ENCODE data around the gene PRCC. TPM values are rescaled to one million over a fixed set of nuclear protein-coding genes. Genes with fewer than 3 reads are reported as not detected.

PRCC gene
- total and polyA plus RNA-seq, 2 of the 8 experiments (the other 6 are each of a cell fraction or from before 2014, with no cell fraction given) = 95.2 to 115 TPM

GRCh38 chr1:156767101-156767878 lies at the start of gene PRCC (continued):
- TF ChIP-seq CREB1 (IDR thresholded peaks at IDR 0.05) (peak; percentile 90), YY1 (IDR thresholded peaks at IDR 0.05; ENCODE audit: low read depth, low read length) (peak; percentile 97), HDAC2 (IDR thresholded peaks at IDR 0.05; ENCODE audit: borderline replicate concordance in 1 of 2, low read depth in 2 of 2, low read length in 2 of 2) (peak; percentile 27 to 48; a peak in 1 of 4 replicates), ZNF274 (IDR thresholded peaks at IDR 0.05; ENCODE audit: borderline replicate concordance, extremely low read depth, low read length) (no peak), RXRA (IDR thresholded peaks at IDR 0.05; ENCODE audit: insufficient read depth, low read depth, low read length) (no peak), SP4 (IDR thresholded peaks at IDR 0.05; ENCODE audit: low read length) (peak; percentile 23; the same call in 1 of the 2 replicates), PHF8 (conservative IDR thresholded peaks at IDR 0.05; ENCODE audit: low read depth, low read length) (peak; percentile 99), POLR2AphosphoS5 (IDR thresholded peaks at IDR 0.05; ENCODE audit: low read depth, low read length) (peak; percentile 82), TAF7 (optimal IDR thresholded peaks at IDR 0.05; ENCODE audit: borderline replicate concordance, low read depth, low read length) (peak; percentile 53), CTBP2 (IDR thresholded peaks at IDR 0.05; ENCODE audit: borderline replicate concordance, insufficient read depth, insufficient read length, low read length) (peak; percentile 35), CHD2 (IDR thresholded peaks at IDR 0.05; ENCODE audit: low read length) (peak; percentile 88), MAX (IDR thresholded peaks at IDR 0.05) (no peak), CHD1 (IDR thresholded peaks at IDR 0.05; ENCODE audit: low read depth, low read length) (peak; percentile 90), EGR1 (IDR thresholded peaks at IDR 0.05; ENCODE audit: borderline replicate concordance, low read depth, low read length) (no peak), KDM4A (IDR thresholded peaks at IDR 0.05; ENCODE audit: low read depth, low read length, severe bottlenecking) (peak; percentile 15)
